Measurements from ENCODE around the gene PLK5. TPM values are rescaled to one million over a fixed set of nuclear protein-coding genes. Genes with fewer than 3 reads are reported as not detected.

The PLK5 gene
- total and polyA plus RNA-seq, 2 experiments from 2014 or later: 0.97 to 1.2 TPM

GRCh38 chr19:1486720-1487575 is 36.9 kb upstream of the PLK5 start:
- Histone ChIP-seq H3K36me3 (ENCODE audit: insufficient read depth) (no peaks in the 10 kb centered on the region), H3K4me1 (ENCODE audit: insufficient read depth) (0 out of 2 replicates have a peak, but pooled peaks cover 4% of the 10 kb centered on the region), H3K27ac (ENCODE audit: low read depth) (no peak overlapping the region), H3K9me2 (ENCODE audit: insufficient read depth) (no peaks in the 10 kb centered on the region), H3K79me2 (replicated peaks; ENCODE audit: insufficient read depth) (no peaks in the 10 kb centered on the region), H4K20me1 (replicated peaks; ENCODE audit: insufficient read depth) (no peaks in the 10 kb centered on the region), H3K27me3 (ENCODE audit: insufficient read depth) (peaks cover 7% of the 10 kb centered on the region), H3F3A (replicated peaks; ENCODE audit: low read depth) (no peaks in the 10 kb centered on the region), H2AFZ (no peak overlapping the region), H3K4me2 (no peak overlapping the region), H3K4me3 (no peak overlapping the region)
- no peak for DNase-seq (ENCODE audit: low spot score)
- H3K9me3 Mint-ChIP-seq: no peaks in the 10 kb centered on the region
- no peaks in the 10 kb centered on the region for H3K36me3 Mint-ChIP-seq (ENCODE audit: low read depth)
- no peak overlapping the region for H3K27ac Mint-ChIP-seq
- no peak overlapping the region for H3K4me3 Mint-ChIP-seq
- ATAC-seq: no peak
- H3K4me1 Mint-ChIP-seq: peaks cover 6% of the 10 kb centered on the region
- peaks cover 13% of the 10 kb centered on the region for H3K27me3 Mint-ChIP-seq (ENCODE audit: insufficient read depth, low read depth, poor library complexity)
- TF ChIP-seq JUNB (IDR thresholded peaks at IDR 0.05; ENCODE audit: unreplicated experiment): no peak
- TF ChIP-seq EZH2phosphoT487 (IDR thresholded peaks at IDR 0.05; ENCODE audit: unreplicated experiment): no peak
- TF ChIP-seq, protein P1, sequence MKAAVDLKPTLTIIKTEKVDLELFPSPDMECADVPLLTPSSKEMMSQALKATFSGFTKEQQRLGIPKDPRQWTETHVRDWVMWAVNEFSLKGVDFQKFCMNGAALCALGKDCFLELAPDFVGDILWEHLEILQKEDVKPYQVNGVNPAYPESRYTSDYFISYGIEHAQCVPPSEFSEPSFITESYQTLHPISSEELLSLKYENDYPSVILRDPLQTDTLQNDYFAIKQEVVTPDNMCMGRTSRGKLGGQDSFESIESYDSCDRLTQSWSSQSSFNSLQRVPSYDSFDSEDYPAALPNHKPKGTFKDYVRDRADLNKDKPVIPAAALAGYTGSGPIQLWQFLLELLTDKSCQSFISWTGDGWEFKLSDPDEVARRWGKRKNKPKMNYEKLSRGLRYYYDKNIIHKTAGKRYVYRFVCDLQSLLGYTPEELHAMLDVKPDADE (IDR thresholded peaks at IDR 0.05): no peak
- no peak for TF ChIP-seq POLR2AphosphoS5 (IDR thresholded peaks at IDR 0.05; ENCODE audit: low read depth)
- TF ChIP-seq, protein P2, sequence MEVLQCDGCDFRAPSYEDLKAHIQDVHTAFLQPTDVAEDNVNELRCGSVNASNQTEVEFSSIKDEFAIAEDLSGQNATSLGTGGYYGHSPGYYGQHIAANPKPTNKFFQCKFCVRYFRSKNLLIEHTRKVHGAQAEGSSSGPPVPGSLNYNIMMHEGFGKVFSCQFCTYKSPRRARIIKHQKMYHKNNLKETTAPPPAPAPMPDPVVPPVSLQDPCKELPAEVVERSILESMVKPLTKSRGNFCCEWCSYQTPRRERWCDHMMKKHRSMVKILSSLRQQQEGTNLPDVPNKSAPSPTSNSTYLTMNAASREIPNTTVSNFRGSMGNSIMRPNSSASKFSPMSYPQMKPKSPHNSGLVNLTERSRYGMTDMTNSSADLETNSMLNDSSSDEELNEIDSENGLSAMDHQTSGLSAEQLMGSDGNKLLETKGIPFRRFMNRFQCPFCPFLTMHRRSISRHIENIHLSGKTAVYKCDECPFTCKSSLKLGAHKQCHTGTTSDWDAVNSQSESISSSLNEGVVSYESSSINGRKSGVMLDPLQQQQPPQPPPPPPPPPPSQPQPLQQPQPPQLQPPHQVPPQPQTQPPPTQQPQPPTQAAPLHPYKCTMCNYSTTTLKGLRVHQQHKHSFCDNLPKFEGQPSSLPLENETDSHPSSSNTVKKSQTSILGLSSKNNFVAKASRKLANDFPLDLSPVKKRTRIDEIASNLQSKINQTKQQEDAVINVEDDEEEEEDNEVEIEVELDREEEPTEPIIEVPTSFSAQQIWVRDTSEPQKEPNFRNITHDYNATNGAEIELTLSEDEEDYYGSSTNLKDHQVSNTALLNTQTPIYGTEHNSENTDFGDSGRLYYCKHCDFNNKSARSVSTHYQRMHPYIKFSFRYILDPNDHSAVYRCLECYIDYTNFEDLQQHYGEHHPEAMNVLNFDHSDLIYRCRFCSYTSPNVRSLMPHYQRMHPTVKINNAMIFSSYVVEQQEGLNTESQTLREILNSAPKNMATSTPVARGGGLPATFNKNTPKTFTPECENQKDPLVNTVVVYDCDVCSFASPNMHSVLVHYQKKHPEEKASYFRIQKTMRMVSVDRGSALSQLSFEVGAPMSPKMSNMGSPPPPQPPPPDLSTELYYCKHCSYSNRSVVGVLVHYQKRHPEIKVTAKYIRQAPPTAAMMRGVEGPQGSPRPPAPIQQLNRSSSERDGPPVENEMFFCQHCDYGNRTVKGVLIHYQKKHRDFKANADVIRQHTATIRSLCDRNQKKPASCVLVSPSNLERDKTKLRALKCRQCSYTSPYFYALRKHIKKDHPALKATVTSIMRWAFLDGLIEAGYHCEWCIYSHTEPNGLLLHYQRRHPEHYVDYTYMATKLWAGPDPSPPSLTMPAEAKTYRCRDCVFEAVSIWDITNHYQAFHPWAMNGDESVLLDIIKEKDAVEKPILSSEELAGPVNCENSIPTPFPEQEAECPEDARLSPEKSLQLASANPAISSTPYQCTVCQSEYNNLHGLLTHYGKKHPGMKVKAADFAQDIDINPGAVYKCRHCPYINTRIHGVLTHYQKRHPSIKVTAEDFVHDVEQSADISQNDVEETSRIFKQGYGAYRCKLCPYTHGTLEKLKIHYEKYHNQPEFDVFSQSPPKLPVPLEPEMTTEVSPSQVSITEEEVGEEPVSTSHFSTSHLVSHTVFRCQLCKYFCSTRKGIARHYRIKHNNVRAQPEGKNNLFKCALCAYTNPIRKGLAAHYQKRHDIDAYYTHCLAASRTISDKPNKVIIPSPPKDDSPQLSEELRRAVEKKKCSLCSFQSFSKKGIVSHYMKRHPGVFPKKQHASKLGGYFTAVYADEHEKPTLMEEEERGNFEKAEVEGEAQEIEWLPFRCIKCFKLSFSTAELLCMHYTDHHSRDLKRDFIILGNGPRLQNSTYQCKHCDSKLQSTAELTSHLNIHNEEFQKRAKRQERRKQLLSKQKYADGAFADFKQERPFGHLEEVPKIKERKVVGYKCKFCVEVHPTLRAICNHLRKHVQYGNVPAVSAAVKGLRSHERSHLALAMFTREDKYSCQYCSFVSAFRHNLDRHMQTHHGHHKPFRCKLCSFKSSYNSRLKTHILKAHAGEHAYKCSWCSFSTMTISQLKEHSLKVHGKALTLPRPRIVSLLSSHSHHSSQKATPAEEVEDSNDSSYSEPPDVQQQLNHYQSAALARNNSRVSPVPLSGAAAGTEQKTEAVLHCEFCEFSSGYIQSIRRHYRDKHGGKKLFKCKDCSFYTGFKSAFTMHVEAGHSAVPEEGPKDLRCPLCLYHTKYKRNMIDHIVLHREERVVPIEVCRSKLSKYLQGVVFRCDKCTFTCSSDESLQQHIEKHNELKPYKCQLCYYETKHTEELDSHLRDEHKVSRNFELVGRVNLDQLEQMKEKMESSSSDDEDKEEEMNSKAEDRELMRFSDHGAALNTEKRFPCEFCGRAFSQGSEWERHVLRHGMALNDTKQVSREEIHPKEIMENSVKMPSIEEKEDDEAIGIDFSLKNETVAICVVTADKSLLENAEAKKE (CRISPR knock-in tag; IDR thresholded peaks at IDR 0.05): no peak
- no peak for TF ChIP-seq STAT1 (IDR thresholded peaks at IDR 0.05; ENCODE audit: unreplicated experiment)
- no peak for TF ChIP-seq CTCF (conservative IDR thresholded peaks at IDR 0.05; ENCODE audit: low read depth in 2 of 2)
- no peak for TF ChIP-seq NANOG (IDR thresholded peaks at IDR 0.05; ENCODE audit: borderline replicate concordance)
- no peak for TF ChIP-seq EZH2 (IDR thresholded peaks at IDR 0.05; ENCODE audit: low read depth, unreplicated experiment)
- TF ChIP-seq ZNF331 (CRISPR knock-in tag; IDR thresholded peaks at IDR 0.05; ENCODE audit: low read depth): no peak
- no peak for TF ChIP-seq CREB1 (CRISPR knock-in tag; IDR thresholded peaks at IDR 0.05; ENCODE audit: low read depth)
- no peak for TF ChIP-seq ZNF114 (CRISPR knock-in tag; IDR thresholded peaks at IDR 0.05)
- no peak for TF ChIP-seq REST (IDR thresholded peaks at IDR 0.05; ENCODE audit: unreplicated experiment)

Data from GM23338 (cell line).